Measurements from ENCODE around the gene PTCSC3. TPM values are rescaled to one million over a fixed set of nuclear protein-coding genes. Genes with fewer than 3 reads are reported as not detected.

The PTCSC3 gene
- total RNA-seq, 2 experiments from 2014 or later, result not detected

DNA sequence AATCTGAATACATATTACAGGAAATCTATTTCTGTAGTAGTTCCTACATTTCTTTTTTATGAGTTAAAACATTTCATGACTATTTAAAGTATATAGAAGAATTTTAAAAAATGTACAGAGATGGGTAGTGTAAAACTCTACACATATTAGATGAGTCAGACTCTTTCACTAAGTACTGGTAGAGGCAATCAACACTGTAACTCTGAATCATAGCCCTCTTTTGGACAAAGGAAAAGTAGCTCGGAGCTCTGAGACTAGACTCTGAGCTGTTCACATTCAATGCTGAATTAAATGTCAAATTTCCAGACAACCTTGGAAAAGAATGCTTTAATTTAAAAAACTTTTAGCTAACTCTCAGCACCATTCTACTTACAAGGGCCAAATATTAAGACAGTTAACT, 3.4 kb downstream of the PTCSC3 start:
- Histone ChIP-seq H3K4me3 (ENCODE audit: low read depth, low read length, poor library complexity, severe bottlenecking) (no peak overlapping the region), H3K4me1 (ENCODE audit: insufficient read depth, low read length, poor library complexity, severe bottlenecking) (no peaks in the 10 kb centered on the region), H4K20me1 (ENCODE audit: insufficient read depth, low read length) (no peaks in the 10 kb centered on the region), H3K27ac (ENCODE audit: low read depth, low read length, poor library complexity, severe bottlenecking) (no peak overlapping the region), H3K4me2 (ENCODE audit: low read length) (no peak overlapping the region), H2AFZ (ENCODE audit: low read length) (no peak overlapping the region), H3K79me2 (ENCODE audit: insufficient read depth, low read depth, low read length) (no peaks in the 10 kb centered on the region), H3K9me3 (ENCODE audit: low read length) (no peaks in the 10 kb centered on the region), H3K9me2 (ENCODE audit: insufficient read depth, low read length) (no peaks in the 10 kb centered on the region), H3K36me3 (ENCODE audit: insufficient read depth, low read length) (no peaks in the 10 kb centered on the region)
- ChIA-PET POLR2A (no interaction called here), CTCF (ENCODE audit: unreplicated experiment) (no interaction called here)
- BruUV-seq (replicated peaks), result no TSS peak
- TF ChIP-seq EZH2phosphoT487 (IDR thresholded peaks at IDR 0.05; ENCODE audit: borderline replicate concordance, low read depth, low read length), result no peak
- intact Hi-C loops (cut with micrococcal nuclease; ENCODE audit: unreplicated experiment), result no loop called here
- no peak for DNase-seq (ENCODE audit: low spot score)

DNA sequence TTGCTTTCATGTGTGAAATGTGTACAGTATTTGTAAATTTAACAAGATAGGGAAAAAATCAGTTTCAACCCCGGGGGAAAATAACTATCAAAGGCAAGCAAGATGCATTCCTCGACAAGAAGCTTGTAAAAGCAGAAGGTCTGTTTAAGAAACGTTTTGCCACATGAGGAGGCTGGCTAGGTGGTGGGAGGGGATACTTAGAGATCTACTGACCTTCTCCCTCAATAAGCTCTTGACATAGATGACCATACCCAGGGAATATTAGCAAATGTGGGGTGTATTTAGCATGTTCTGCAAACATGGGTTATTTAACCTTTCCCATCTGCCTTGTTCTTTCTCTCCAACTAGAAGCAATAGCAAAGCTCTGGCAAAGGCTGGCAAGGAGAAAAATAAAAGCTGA, 4.9 kb downstream of the PTCSC3 start:
- no TSS peak for BruUV-seq (replicated peaks)
- Histone ChIP-seq H3K4me1 (ENCODE audit: insufficient read depth, low read length, poor library complexity, severe bottlenecking) (no peaks in the 10 kb centered on the region), H3K9me2 (ENCODE audit: insufficient read depth, low read length) (no peaks in the 10 kb centered on the region), H3K4me2 (ENCODE audit: low read length) (no peak overlapping the region), H3K79me2 (ENCODE audit: insufficient read depth, low read depth, low read length) (no peaks in the 10 kb centered on the region), H3K9me3 (ENCODE audit: low read length) (no peaks in the 10 kb centered on the region), H3K36me3 (ENCODE audit: insufficient read depth, low read length) (no peaks in the 10 kb centered on the region), H3K4me3 (ENCODE audit: low read depth, low read length, poor library complexity, severe bottlenecking) (no peak overlapping the region), H2AFZ (ENCODE audit: low read length) (no peak overlapping the region), H3K27ac (ENCODE audit: low read depth, low read length, poor library complexity, severe bottlenecking) (no peak overlapping the region), H4K20me1 (ENCODE audit: insufficient read depth, low read length) (no peaks in the 10 kb centered on the region)
- ChIA-PET CTCF (ENCODE audit: unreplicated experiment) (no interaction called here), POLR2A (interaction anchor here (0.6 kb wide), 2 partner anchors 14 to 560 kb away, joined by 3 to 6 read pairs; no protein-coding TSS in a partner anchor)
- intact Hi-C loops (cut with micrococcal nuclease; ENCODE audit: unreplicated experiment), result no loop called here
- no peak for DNase-seq (ENCODE audit: low spot score)
- TF ChIP-seq EZH2phosphoT487 (IDR thresholded peaks at IDR 0.05; ENCODE audit: borderline replicate concordance, low read depth, low read length), result no peak
- TF ChIP-seq, protein P1, sequence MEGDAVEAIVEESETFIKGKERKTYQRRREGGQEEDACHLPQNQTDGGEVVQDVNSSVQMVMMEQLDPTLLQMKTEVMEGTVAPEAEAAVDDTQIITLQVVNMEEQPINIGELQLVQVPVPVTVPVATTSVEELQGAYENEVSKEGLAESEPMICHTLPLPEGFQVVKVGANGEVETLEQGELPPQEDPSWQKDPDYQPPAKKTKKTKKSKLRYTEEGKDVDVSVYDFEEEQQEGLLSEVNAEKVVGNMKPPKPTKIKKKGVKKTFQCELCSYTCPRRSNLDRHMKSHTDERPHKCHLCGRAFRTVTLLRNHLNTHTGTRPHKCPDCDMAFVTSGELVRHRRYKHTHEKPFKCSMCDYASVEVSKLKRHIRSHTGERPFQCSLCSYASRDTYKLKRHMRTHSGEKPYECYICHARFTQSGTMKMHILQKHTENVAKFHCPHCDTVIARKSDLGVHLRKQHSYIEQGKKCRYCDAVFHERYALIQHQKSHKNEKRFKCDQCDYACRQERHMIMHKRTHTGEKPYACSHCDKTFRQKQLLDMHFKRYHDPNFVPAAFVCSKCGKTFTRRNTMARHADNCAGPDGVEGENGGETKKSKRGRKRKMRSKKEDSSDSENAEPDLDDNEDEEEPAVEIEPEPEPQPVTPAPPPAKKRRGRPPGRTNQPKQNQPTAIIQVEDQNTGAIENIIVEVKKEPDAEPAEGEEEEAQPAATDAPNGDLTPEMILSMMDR (conservative IDR thresholded peaks at IDR 0.05; ENCODE audit: low read length), result no peak

DNA sequence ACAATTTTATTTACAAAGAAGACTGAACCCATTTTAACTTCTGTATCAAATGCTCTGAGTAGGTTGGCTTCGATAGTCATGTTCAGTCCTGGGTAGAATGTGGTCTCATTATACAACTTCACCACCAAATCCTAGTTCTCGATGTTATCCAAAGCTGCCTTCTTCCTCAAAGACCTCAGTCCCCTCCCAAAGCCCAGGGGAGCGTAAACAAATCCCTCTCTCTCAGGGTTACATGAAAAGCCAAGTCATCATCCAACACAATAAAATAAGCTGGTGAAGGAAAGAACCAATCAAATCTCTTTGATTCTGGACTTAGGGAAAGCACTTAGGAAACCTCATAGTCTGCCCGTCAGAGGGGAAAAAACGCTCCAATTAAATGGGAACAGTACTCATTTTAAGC, 9.1 kb downstream of the PTCSC3 start:
- Histone ChIP-seq H3K27ac (ENCODE audit: low read depth, low read length, poor library complexity, severe bottlenecking) (no peak overlapping the region), H3K4me1 (ENCODE audit: insufficient read depth, low read length, poor library complexity, severe bottlenecking) (no peaks in the 10 kb centered on the region), H3K9me2 (ENCODE audit: insufficient read depth, low read length) (no peaks in the 10 kb centered on the region), H3K9me3 (ENCODE audit: low read length) (no peaks in the 10 kb centered on the region), H3K4me3 (ENCODE audit: low read depth, low read length, poor library complexity, severe bottlenecking) (no peak overlapping the region), H2AFZ (ENCODE audit: low read length) (no peak overlapping the region), H3K4me2 (ENCODE audit: low read length) (no peak overlapping the region), H4K20me1 (ENCODE audit: insufficient read depth, low read length) (no peaks in the 10 kb centered on the region), H3K79me2 (ENCODE audit: insufficient read depth, low read depth, low read length) (no peaks in the 10 kb centered on the region), H3K36me3 (ENCODE audit: insufficient read depth, low read length) (no peaks in the 10 kb centered on the region)
- no TSS peak for BruUV-seq (replicated peaks)
- intact Hi-C loops (cut with micrococcal nuclease; ENCODE audit: unreplicated experiment), result no loop called here
- ChIA-PET POLR2A (no interaction called here), CTCF (ENCODE audit: unreplicated experiment) (interaction anchor here (0.5 kb wide), 1 partner anchor 98 kb away, joined by 3 read pairs; no protein-coding TSS in a partner anchor)
- TF ChIP-seq EZH2phosphoT487 (IDR thresholded peaks at IDR 0.05; ENCODE audit: borderline replicate concordance, low read depth, low read length), result no peak
- TF ChIP-seq, protein P1 (conservative IDR thresholded peaks at IDR 0.05; ENCODE audit: low read length), result no peak
- no peak for DNase-seq (ENCODE audit: low spot score)

Measured in OCI-LY7 (cell line).